GM10248 (cell line): Measurements from ENCODE around the gene UBE3D.

Experiments
- CTCF ChIA-PET: fragments of 300-600 bp; sonication (Branson Sonifier 250); formaldehyde crosslinking; extraction: SDS; loops from one replicate; lab custom pipeline; 2021; ENCODE audit warnings: antibody characterized with exemption; lab: Yijun Ruan, JAX
- POLR2A ChIA-PET: fragments of 350-650 bp; sonication (Branson Sonifier 250); formaldehyde crosslinking; extraction: SDS; loops from one replicate; lab custom pipeline; 2020; ENCODE audit warnings: antibody characterized with exemption; lab: Yijun Ruan, JAX
- DNase-seq: peaks from one replicate; pipeline ENCODE4 v3.0.0; 2012; ENCODE audit errors: extremely low spot score
- CTCF ChIP-seq: IDR thresholded peaks from 2 replicates; pipeline ENCODE4 v1.5.1; 2012; ENCODE audit warnings: mild to moderate bottlenecking, low read depth; ENCODE audit errors: extremely low read depth, missing control alignments, control extremely low read depth

Gene UBE3D

GRCh38 chr6:82842721-82843120 lies 222.9 kb downstream of the UBE3D start:
- no peak for DNase-seq
- ChIA-PET POLR2A (no interaction called here), CTCF (no interaction called here)
- TF ChIP-seq CTCF: no peak
